OCI-LY7 (cell line): ENCODE results near the gene LCE1C. TPM values are rescaled to one million over a fixed set of nuclear protein-coding genes. Genes with fewer than 3 reads are reported as not detected.

Experiments used
- BruUV-seq: library from RNA; stranded (reverse); fragments of 400-500 nt; replicated peaks from 2 replicates; lab custom pipeline; 2021; lab: Mats Ljungman, UMichigan
- CTCF ChIA-PET: fragments of 300-600 bp; sonication (Branson Sonifier 250); formaldehyde crosslinking; loops from one replicate; lab custom pipeline; 2022; ENCODE audit warnings: antibody characterized with exemption; ENCODE audit not compliant: unreplicated experiment; lab: Charles Lee
- POLR2A ChIA-PET: fragments of 300-600 bp; sonication (Branson Sonifier 250); formaldehyde crosslinking; loops from one replicate; lab custom pipeline; 2022; ENCODE audit warnings: antibody characterized with exemption; lab: Charles Lee
- DNase-seq: peaks from one replicate; pipeline ENCODE4 v3.0.0-alpha.2; 2015; ENCODE audit warnings: low spot score
- H2AFZ ChIP-seq: fragments of 200-600 bp; sonication (generic), shearing (Covaris generic); 2 replicates; pipeline ENCODE4 v1.6.1; 2014; ENCODE audit warnings: mild to moderate bottlenecking, antibody characterized with exemption, low read length, moderate library complexity
- H3K27ac ChIP-seq: fragments of 200-600 bp; sonication (generic); 2 replicates; pipeline ENCODE4 v1.5.1; 2014; ENCODE audit warnings: mixed run types, low read depth, mild to moderate bottlenecking, moderate library complexity, low read length, inconsistent platforms; ENCODE audit not compliant: poor library complexity, severe bottlenecking
- H3K36me3 ChIP-seq: fragments of 200-600 bp; sonication (generic); 2 replicates; pipeline ENCODE4 v1.6.1; 2014; ENCODE audit warnings: mild to moderate bottlenecking, antibody characterized with exemption, low read length, moderate library complexity, mixed read lengths; ENCODE audit not compliant: insufficient read depth
- H3K4me1 ChIP-seq: fragments of 200-600 bp; sonication (generic); 2 replicates; pipeline ENCODE4 v1.5.1; 2014; ENCODE audit warnings: mild to moderate bottlenecking, low read length; ENCODE audit not compliant: insufficient read depth, poor library complexity, severe bottlenecking
- H3K4me2 ChIP-seq: fragments of 200-600 bp; sonication (generic); 2 replicates; pipeline ENCODE4 v1.6.1; 2014; ENCODE audit warnings: mild to moderate bottlenecking, low read length
- H3K4me3 ChIP-seq: fragments of 200-600 bp; sonication (generic); 2 replicates; pipeline ENCODE4 v1.5.1; 2014; ENCODE audit warnings: mild to moderate bottlenecking, low read depth, low read length; ENCODE audit not compliant: poor library complexity, severe bottlenecking
- H3K79me2 ChIP-seq: fragments of 200-600 bp; sonication (generic); 2 replicates; pipeline ENCODE4 v1.6.1; 2016; ENCODE audit warnings: low read depth, mild to moderate bottlenecking, low read length, moderate library complexity, mixed read lengths; ENCODE audit not compliant: insufficient read depth
- H3K9me2 ChIP-seq: fragments of 200-600 bp; sonication (generic); 2 replicates; pipeline ENCODE4 v1.6.1; 2016; ENCODE audit warnings: mild to moderate bottlenecking, low read length, mixed read lengths; ENCODE audit not compliant: insufficient read depth
- H3K9me3 ChIP-seq: fragments of 200-600 bp; sonication (generic); 2 replicates; pipeline ENCODE4 v1.6.1; 2014; ENCODE audit warnings: mild to moderate bottlenecking, mixed run types, low read length, mixed read lengths
- H4K20me1 ChIP-seq: fragments of 200-600 bp; sonication (generic); 2 replicates; pipeline ENCODE4 v1.6.1; 2014; ENCODE audit warnings: mild to moderate bottlenecking, antibody characterized with exemption, low read length, moderate library complexity, mixed read lengths; ENCODE audit not compliant: insufficient read depth
- EZH2phosphoT487 ChIP-seq: fragments of 200-600 bp; sonication (generic); IDR thresholded peaks from 2 replicates; pipeline ENCODE4 v1.6.1; 2018; ENCODE audit warnings: low read depth, borderline replicate concordance, mild to moderate bottlenecking, mixed run types, antibody characterized with exemption, low read length, moderate library complexity, mixed read lengths
- intact Hi-C: fragments of 100-400 bp; cut with micrococcal nuclease; formaldehyde crosslinking; loops from one replicate; pipeline ENCODE4 v1.10.0; 2022; ENCODE audit not compliant: unreplicated experiment
- total RNA-seq, 2 experiments: library from RNA; depleted of rRNA in 1 of 2; stranded (reverse); fragments of >200 nt in 1 of 2; shearing (Covaris generic) in 1 of 2; gene quantifications; 2 replicates each; pipeline ENCODE4 v1.2.3, GENCODE V29; 2014 to 2022
- TF ChIP-seq, protein P1 (sequence below): fragments of 200-600 bp; sonication (generic); conservative IDR thresholded peaks from 2 replicates; pipeline ENCODE4 v1.5.1; 2014; ENCODE audit warnings: mild to moderate bottlenecking, antibody characterized with exemption, low read length, moderate library complexity, mixed read lengths

Gene LCE1C
- total RNA-seq, 2 experiments from 2014 or later: not detected

DNA sequence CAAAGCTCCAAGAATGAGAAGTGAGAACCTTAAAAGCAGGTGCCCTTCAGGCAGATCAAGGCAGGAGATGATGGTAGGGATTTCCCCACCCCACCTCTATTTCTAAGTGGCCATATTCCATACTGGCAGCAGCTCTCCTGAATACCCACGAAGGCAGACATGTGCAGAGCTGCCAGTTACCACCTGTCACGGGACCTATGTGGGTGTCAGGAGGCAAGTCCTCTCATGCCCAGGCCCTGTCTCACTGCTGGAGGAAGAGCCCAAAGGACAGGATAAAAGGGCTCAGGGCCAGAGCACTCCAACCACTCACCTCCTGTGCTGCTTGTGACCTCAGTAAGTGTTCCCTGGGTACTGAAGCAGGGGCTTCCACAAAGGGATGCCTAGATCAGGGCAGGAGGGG, 4.6 kb upstream of the LCE1C start:
- no peak overlapping the region for H3K27ac ChIP-seq
- H3K9me3 ChIP-seq: no peaks in the 10 kb centered on the region
- no peaks in the 10 kb centered on the region for H3K4me1 ChIP-seq
- BruUV-seq: no TSS peak
- no peaks in the 10 kb centered on the region for H3K79me2 ChIP-seq
- intact Hi-C loops: no loop called here
- H4K20me1 ChIP-seq: no peaks in the 10 kb centered on the region
- DNase-seq: no peak
- no peak overlapping the region for H3K4me3 ChIP-seq
- no peak overlapping the region for H3K4me2 ChIP-seq
- ChIA-PET CTCF (no interaction called here), POLR2A (no interaction called here)
- H2AFZ ChIP-seq: no peak overlapping the region
- TF ChIP-seq EZH2phosphoT487: no peak
- TF ChIP-seq, protein P1, sequence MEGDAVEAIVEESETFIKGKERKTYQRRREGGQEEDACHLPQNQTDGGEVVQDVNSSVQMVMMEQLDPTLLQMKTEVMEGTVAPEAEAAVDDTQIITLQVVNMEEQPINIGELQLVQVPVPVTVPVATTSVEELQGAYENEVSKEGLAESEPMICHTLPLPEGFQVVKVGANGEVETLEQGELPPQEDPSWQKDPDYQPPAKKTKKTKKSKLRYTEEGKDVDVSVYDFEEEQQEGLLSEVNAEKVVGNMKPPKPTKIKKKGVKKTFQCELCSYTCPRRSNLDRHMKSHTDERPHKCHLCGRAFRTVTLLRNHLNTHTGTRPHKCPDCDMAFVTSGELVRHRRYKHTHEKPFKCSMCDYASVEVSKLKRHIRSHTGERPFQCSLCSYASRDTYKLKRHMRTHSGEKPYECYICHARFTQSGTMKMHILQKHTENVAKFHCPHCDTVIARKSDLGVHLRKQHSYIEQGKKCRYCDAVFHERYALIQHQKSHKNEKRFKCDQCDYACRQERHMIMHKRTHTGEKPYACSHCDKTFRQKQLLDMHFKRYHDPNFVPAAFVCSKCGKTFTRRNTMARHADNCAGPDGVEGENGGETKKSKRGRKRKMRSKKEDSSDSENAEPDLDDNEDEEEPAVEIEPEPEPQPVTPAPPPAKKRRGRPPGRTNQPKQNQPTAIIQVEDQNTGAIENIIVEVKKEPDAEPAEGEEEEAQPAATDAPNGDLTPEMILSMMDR: no peak
- no peaks in the 10 kb centered on the region for H3K9me2 ChIP-seq
- H3K36me3 ChIP-seq: no peaks in the 10 kb centered on the region

DNA sequence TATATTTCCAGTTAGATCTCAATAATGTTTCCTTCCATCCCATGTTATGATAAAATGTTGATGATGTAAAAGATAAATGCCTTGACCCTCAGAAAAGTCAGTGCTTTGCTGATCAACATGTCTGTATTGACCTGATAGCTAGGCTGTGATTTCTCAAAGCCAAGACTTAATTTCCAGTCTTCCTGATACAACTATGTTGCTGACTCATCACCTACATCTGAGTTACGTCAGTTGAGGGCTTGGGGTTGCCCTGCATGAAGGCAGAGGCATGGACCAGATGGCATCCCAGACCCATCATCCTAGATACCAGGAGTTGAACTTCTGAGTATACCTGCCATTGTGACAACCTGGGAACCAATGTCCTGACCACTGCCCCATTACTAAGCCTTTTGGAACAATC, 5.1 kb downstream of the LCE1C start:
- Histone ChIP-seq H4K20me1 (no peaks in the 10 kb centered on the region), H3K4me1 (no peaks in the 10 kb centered on the region), H2AFZ (no peak overlapping the region), H3K36me3 (no peaks in the 10 kb centered on the region), H3K4me2 (no peak overlapping the region), H3K4me3 (no peak overlapping the region), H3K27ac (no peak overlapping the region), H3K9me2 (no peaks in the 10 kb centered on the region), H3K79me2 (no peaks in the 10 kb centered on the region), H3K9me3 (no peaks in the 10 kb centered on the region)
- no peak for TF ChIP-seq EZH2phosphoT487
- ChIA-PET CTCF (no interaction called here), POLR2A (interaction anchor here (0.9 to 1.3 kb wide), 2 partner anchors 15 to 18 kb away, joined by 3 read pairs; no protein-coding TSS in a partner anchor)
- BruUV-seq: no TSS peak
- DNase-seq: no peak
- intact Hi-C loops: no loop called here

DNA sequence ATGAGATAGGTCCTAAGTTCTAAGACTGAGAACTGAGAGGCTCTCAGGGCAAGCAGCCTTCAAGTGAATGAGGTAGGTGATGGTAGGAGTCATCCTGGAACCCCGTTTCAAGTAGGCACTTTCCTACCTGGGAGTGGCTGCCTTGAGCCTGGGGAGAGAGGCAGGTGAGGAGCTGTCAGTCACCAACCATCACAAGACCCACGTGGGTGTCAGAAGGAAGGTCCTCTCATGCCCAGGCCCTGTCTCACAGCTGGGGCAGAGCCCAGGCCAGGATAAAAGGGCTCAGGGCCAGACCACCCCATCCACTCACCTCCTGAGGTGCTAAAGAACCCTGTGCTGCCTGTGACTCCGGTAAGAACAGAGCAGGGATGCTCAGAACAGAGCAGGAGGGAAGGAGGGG, 10.0 kb downstream of the LCE1C start, which contains the start of gene LCE1D:
TSS of gene LCE1D (plus strand) at position 301 of the 400 bp plus-strand sequence. CDS start 1,074 bp downstream, outside the sequence.
- Histone ChIP-seq H4K20me1 (no peaks in the 10 kb centered on the region), H3K27ac (no peak within 1 kb of the TSS), H3K4me3 (no peak within 1 kb of the TSS), H3K36me3 (no peaks in the 10 kb centered on the region), H3K4me2 (no peak within 1 kb of the TSS), H3K4me1 (no peaks in the 10 kb centered on the region), H3K9me3 (no peaks in the 10 kb centered on the region), H3K9me2 (no peaks in the 10 kb centered on the region), H3K79me2 (no peaks in the 10 kb centered on the region), H2AFZ (no peak within 1 kb of the TSS)
- DNase-seq: no peak
- BruUV-seq: no TSS peak
- CTCF ChIA-PET: no interaction called here
- TF ChIP-seq EZH2phosphoT487: no peak
- TF ChIP-seq, protein P1: no peak
- intact Hi-C loops: no loop called here
- POLR2A ChIA-PET: no interaction called here
